Type B pancreatic cell (in vitro differentiated cells): ENCODE results near the gene SLC36A3. TPM values are rescaled to one million over a fixed set of nuclear protein-coding genes. Genes with fewer than 3 reads are reported as not detected.

Source experiments
- DNase-seq: peaks from one replicate; pipeline ENCODE4 v3.0.0; 2021; ENCODE audit warnings: mixed read lengths; ENCODE audit not compliant: unreplicated experiment; ENCODE audit errors: extremely low spot score
- H3K27ac Mint-ChIP-seq: 2 replicates; pipeline ENCODE4 v1.8.0; 2021; ENCODE audit warnings: mild to moderate bottlenecking, mixed read lengths
- H3K27me3 Mint-ChIP-seq: 2 replicates; pipeline ENCODE4 v1.8.0; 2021; ENCODE audit warnings: mixed read lengths
- H3K36me3 Mint-ChIP-seq: 2 replicates; pipeline ENCODE4 v1.8.0; 2021; ENCODE audit warnings: mixed read lengths
- H3K4me1 Mint-ChIP-seq: one replicate; pipeline ENCODE4 v1.8.0; 2021; ENCODE audit warnings: mixed read lengths; ENCODE audit not compliant: unreplicated experiment
- H3K4me3 Mint-ChIP-seq: 2 replicates; pipeline ENCODE4 v1.8.0; 2021; ENCODE audit warnings: mild to moderate bottlenecking, mixed read lengths
- H3K9me3 Mint-ChIP-seq: 2 replicates; pipeline ENCODE4 v1.8.0; 2021; ENCODE audit warnings: mixed read lengths
- long read RNA-seq: library from polyadenylated mRNA; unstranded; transcript quantifications from one replicate; pipeline ENCODE4 v2.0.0, GENCODE V29; 2020
- total RNA-seq: library from RNA; stranded (reverse); gene quantifications from 2 replicates; pipeline ENCODE4 v1.2.1, GENCODE V29; 2021; ENCODE audit warnings: low replicate concordance
- TF ChIP-seq, protein P1 (sequence below): fragments of 200-600 bp; sonication (generic); conservative IDR thresholded peaks from 2 replicates; pipeline ENCODE4 v1.5.0; 2021; ENCODE audit warnings: antibody characterized with exemption, mild to moderate bottlenecking

Gene SLC36A3
- not detected in 2 replicates for total RNA-seq
- long read RNA-seq = 0 reads

DNA sequence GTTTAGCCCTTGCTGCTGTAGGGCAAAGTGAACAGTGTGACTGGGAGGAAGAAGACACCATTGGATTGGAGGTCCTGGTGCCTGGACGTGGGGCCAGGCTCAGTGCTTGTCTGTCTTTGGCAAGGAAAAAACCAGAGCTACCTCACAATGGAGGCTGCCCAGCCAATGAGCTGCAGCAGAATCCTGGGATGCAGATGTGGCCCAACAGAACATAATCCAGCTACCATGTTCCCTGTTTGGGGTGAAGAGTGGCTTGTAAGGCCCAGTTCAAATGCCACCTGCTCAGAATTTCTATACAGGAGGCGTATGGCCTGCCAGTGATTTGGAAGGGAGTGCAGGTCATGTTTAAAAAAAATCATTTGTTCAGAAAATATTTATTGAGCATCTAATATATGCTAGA, at the start of gene SLC36A3:
Gene SLC36A3, minus strand, starts transcription at position 101 of the 400 bp plus-strand sequence. CDS start 412 bp downstream, outside the sequence.
- Mint-ChIP-seq H3K4me3 (no peak within 1 kb of the TSS), H3K4me1 (no peaks in the 10 kb centered on the region), H3K27ac (no peak within 1 kb of the TSS), H3K9me3 (no peaks in the 10 kb centered on the region), H3K36me3 (no peaks in the 10 kb centered on the region), H3K27me3 (peaks cover 8% of the 10 kb centered on the region)
- TF ChIP-seq, protein P1, sequence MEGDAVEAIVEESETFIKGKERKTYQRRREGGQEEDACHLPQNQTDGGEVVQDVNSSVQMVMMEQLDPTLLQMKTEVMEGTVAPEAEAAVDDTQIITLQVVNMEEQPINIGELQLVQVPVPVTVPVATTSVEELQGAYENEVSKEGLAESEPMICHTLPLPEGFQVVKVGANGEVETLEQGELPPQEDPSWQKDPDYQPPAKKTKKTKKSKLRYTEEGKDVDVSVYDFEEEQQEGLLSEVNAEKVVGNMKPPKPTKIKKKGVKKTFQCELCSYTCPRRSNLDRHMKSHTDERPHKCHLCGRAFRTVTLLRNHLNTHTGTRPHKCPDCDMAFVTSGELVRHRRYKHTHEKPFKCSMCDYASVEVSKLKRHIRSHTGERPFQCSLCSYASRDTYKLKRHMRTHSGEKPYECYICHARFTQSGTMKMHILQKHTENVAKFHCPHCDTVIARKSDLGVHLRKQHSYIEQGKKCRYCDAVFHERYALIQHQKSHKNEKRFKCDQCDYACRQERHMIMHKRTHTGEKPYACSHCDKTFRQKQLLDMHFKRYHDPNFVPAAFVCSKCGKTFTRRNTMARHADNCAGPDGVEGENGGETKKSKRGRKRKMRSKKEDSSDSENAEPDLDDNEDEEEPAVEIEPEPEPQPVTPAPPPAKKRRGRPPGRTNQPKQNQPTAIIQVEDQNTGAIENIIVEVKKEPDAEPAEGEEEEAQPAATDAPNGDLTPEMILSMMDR = no peak
- no peak for DNase-seq

- TF ChIP-seq, protein P1 = no peak
- peaks cover 25% of the 10 kb centered on the region for H3K27me3 Mint-ChIP-seq
- H3K27ac Mint-ChIP-seq = no peak overlapping the region
- H3K9me3 Mint-ChIP-seq = no peaks in the 10 kb centered on the region
- no peak for DNase-seq
- H3K4me3 Mint-ChIP-seq = no peak overlapping the region
- H3K36me3 Mint-ChIP-seq = no peaks in the 10 kb centered on the region
- no peaks in the 10 kb centered on the region for H3K4me1 Mint-ChIP-seq
Measured at GRCh38 chr5:151351671-151352070, 48.1 kb upstream of the SLC36A3 start.

DNA sequence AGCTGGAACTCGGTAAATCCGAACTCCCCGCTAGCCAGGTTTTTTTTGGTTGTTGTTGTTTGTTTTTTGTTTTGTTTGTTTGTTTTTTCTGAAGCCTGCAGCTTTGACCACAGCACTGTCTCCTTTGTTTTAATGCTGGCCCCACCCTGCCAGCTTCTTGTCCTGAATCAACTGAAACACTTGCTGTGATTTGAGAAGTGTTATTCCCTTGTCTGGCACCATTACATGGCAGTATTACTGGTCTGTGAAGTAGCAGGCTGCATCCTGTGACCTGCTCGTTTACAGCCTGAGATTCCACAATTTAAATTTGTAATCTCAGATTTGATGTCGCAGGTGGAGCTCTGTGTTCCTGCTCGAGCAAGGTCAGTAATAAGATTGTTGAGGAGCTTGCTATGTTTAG, 45.2 kb upstream of the SLC36A3 start:
- H3K27ac Mint-ChIP-seq = no peak overlapping the region
- no peak for DNase-seq
- no peaks in the 10 kb centered on the region for H3K9me3 Mint-ChIP-seq
- peaks cover 9% of the 10 kb centered on the region for H3K4me1 Mint-ChIP-seq
- H3K4me3 Mint-ChIP-seq = no peak overlapping the region
- H3K36me3 Mint-ChIP-seq = no peaks in the 10 kb centered on the region
- H3K27me3 Mint-ChIP-seq = peaks cover 49% of the 10 kb centered on the region
- TF ChIP-seq, protein P1 = no peak

- Mint-ChIP-seq H3K27me3 (peaks cover 62% of the 10 kb centered on the region), H3K27ac (no peak within 1 kb of the TSS), H3K4me1 (peaks cover 9% of the 10 kb centered on the region), H3K9me3 (no peaks in the 10 kb centered on the region), H3K4me3 (no peak within 1 kb of the TSS), H3K36me3 (no peaks in the 10 kb centered on the region)
- TF ChIP-seq, protein P1 = no peak
- DNase-seq = no peak
Measured at GRCh38 chr5:151347369-151347768, 43.8 kb upstream of the SLC36A3 start, which contains the start of gene SLC36A2. TSS of gene SLC36A2 (minus strand) at chr5:151347559. CDS start at chr5:151347460, 99 bp downstream.

DNA sequence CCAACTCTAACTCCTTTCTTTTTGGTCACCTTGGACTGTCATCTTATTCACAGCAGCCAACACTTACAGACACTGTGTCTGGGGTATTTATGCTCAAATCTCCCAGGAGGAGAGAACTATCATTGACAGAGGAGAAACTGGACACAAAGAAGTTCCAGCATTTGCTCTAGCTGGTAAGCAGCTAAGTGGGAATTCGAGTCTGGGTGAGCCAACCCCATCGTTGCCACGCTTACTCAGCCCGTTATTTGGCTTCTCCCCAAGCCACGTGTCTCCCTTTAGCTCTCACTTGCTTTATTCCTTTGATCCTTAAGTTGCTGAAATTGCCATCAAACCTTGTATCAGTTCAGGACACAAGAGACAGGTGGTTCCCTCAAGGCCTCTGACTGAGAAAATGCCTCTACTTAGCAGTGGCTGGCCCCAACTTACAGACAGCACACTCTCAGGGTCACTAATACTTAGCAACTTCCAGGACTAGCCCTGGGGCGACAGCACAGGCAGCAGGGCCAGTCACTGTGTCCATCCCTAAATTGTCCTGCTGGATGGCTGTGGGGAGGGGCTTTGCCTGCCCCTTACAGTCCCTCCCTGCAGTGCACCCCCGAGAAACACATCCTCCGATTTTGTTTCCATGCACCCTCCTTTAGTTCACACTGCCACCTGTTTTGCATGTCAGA, 42.4 kb upstream of the SLC36A3 start:
- peaks cover 9% of the 10 kb centered on the region for H3K4me1 Mint-ChIP-seq
- H3K27ac Mint-ChIP-seq = no peak overlapping the region
- no peaks in the 10 kb centered on the region for H3K36me3 Mint-ChIP-seq
- TF ChIP-seq, protein P1 = no peak
- H3K9me3 Mint-ChIP-seq = no peaks in the 10 kb centered on the region
- no peak for DNase-seq
- no peak overlapping the region for H3K4me3 Mint-ChIP-seq
- H3K27me3 Mint-ChIP-seq = peaks cover 67% of the 10 kb centered on the region
